Activated naive CD4-positive, alpha-beta T cell (primary cell): ENCODE measurements around the gene TDRD15.
"Not testable (repeated sequence)": the region's sequence is repeated elsewhere in the genome, so short reads cannot be mapped to it uniquely, and the experiment has no call there.

Experiments
- DNase-seq, 4 experiments: peaks; one replicate each; lab custom pipeline; 2025; lab: John Stamatoyannopoulos, UW

Gene TDRD15

DNA sequence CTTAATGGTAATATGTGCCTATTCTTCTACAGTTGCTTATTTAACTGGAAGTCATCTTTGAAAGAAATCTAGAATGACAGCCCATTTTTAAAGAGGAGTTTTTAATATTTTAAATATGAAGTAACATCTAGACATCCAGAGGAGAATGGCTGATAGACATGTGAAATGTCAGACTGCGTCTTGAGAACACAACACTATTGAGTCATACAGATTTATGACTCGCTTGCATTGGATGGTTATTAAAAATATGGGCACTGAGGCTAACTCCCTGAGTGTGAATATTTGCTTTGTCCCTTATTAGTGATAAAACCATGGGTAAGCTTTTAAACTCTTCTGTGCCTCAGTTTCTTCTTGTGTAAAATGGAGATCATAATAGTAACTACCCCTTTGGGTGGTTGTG is 22.9 kb downstream of the TDRD15 start:
- no peak for DNase-seq

- DNase-seq, result no peak
Measured at GRCh38 chr2:21148718-21149117, 24.9 kb downstream of the TDRD15 start.

- DNase-seq, result not testable (repeated sequence)
Measured at GRCh38 chr2:21151234-21151633, 27.5 kb downstream of the TDRD15 start.

DNA sequence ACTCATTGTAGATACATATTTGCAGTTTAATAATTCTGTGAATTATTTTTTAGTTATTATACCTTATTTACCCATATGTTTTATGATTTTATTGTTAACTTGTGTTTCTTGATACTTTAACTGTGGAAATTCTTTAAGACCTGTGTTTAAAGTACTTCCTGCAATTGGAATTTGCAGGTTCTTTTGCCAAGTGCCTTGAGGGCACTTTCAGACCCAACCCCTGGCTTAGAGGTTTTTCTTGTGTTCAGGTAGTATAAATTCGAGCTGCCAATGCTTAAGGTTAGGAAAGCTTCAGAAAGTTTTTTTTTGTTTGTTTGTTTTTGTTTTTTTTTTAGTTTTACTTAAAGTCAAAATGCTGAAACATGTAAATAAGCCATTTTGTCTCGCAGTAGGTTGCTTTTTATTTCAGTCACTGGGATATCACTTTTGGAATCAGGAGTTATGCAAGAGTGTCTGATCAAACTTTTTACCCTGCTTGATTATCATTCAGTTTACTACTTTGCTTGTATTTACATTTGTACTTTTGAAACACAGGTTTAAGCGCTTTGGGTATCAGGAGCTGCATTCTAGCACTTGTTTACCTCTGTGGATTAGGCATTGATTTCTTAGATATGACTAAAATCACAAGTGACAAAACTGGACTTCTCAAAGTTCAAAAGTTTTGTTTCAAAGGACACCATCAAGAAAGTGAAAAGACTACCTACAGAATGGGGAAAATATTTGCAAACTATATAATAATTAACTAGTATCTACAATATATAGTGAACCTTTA is 31.8 kb downstream of the TDRD15 start:
- DNase-seq, result no peak

DNA sequence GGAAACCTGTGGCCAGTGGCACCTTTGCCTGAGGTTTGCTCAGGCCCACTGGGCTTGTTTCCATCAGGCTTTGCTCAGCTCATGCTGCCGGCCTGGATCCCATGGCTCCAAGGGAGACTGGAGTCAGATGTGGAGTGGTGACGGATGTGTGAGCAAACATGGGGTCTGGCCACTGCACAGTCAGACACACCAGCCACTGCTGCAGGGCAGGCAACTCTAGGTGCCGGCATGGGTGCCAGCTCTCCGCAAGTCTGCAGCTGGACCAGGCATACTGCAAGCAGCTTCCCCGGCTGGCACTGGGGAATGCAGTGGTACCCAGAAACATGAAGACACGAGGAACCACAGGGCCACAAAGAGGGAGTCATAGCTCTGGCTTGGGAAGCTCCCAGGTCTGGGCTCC is 37.4 kb downstream of the TDRD15 start:
- no peak for DNase-seq

GRCh38 chr2:21161832-21162614 is 38.3 kb downstream of the TDRD15 start:
- DNase-seq, result no peak

GRCh38 chr2:21162615-21162878 is 38.8 kb downstream of the TDRD15 start:
- DNase-seq, result no peak

DNA sequence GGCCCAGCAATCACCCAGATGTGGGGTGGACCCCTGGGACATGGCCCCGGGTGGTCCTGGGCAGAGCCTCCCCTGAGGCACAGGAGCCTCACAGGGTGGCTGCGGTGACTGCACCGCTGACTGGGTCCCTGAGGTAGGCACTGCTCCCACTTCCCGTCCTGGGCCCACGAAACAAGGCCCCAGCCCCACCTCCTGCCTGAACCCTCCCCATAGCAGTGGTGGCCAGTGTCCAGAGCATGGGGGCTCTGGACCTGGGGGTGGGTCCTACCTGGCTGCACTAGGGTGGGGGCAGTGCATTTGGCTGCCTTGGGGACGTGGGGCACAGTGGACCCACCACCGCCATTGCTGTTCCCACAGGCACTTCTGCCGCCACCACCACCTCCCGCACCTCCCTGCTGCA is 39.4 kb downstream of the TDRD15 start:
- no peak for DNase-seq

- no peak for DNase-seq
Measured at GRCh38 chr2:21165350-21165749, 41.6 kb downstream of the TDRD15 start.

DNA sequence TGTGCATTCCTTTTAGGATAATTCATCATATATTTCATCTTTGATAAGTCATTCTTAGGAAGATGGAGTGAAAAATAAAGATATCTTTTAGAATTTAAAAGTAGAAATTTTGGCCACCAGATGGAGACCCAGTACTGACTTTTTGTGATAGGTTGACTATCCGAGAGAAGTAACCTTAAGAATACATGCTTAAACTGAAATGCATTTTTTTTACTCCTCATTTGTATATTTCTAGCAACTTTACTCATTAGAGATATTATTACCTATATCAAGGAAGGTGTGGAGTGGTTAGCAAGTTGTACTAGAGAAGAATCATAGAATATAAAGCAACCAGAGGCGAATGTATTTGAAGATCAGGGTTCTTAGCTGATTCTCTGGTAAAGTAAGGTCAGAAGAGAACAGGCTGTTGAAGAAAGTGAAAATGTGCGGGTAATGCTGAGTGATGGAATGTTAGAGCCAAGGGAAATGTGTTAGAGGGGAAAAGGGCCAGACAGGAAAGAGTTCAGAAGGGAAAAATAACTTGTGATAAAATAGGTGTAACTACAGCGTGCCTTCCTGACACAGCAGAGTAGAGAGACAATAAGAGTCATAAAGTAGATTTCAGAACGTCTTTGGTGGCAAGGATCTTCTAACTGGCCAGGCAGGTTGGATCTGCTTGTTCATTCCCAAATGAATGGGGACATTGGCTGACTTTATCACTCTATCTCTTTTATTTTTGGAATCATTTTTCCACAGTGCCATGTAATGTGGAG is 52.3 kb downstream of the TDRD15 start:
- DNase-seq, result no peak

GRCh38 chr2:21181957-21182356 is 58.2 kb downstream of the TDRD15 start:
- no peak for DNase-seq

DNA sequence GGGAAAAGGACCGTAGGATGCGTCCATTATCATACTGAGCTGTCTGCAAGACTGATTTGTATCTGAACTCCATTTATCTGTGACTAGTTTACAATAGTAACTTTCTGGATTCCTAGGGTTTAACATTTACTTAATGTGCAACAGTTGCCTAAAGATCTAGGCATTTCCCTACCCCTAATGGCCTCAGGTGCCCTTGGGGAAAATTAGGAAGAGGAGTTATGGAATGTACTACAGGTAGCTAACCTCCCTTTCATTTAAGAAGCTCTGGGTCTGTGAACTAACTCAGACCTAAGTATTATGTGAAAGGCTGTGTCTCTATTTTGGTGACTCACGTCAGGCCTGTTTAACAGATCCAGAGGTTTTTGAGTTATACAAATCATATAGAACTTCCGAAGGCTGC is 59.5 kb downstream of the TDRD15 start:
- DNase-seq, result no peak

DNA sequence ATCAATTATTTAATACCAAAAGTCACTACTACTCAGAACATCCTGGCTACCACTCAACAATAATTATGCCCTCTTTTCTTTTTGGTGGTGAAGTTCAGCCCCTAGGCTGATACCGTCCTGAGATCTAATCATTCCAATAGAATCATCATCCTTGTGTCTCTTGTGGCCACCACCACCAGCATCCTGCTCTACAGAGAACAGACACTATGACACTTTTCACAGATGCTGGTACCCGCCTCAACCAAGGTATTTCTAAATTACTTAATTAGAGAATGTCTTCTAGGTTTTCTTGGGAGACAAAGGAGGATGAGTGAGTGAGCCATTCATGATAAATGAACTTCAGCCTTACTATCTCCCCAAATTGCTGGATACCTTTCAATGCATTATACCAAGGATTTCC is 60.0 kb downstream of the TDRD15 start:
- DNase-seq, result no peak

DNA sequence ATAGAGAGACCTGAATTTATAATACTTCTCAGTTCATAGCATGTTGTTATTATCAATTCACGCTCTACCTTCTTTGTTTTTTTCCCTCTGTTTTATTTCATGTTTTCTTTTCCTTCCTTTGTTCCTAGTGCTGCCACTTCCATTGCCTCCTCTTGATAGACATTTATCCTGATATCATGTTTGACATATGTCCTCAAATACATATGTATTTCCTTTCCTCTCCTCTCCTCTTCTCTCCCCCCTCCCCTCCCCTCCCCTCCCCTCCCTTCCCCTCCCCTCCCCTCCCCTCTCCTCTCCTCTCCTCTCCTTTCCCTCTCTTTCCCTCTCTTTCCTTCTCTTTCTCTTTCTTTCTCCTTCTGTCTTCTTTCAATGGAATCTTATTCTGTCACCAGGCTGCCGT is 67.8 kb downstream of the TDRD15 start:
- DNase-seq, result no peak
